GM10847 (cell line): ENCODE measurements around the gene VAV2.

ENCODE experiments used
- POLR2A ChIP-seq: IDR thresholded peaks from 2 replicates; pipeline ENCODE4 v1.6.1; 2011; ENCODE audit not compliant: insufficient read length; ENCODE audit errors: extremely low read depth

The VAV2 gene

DNA sequence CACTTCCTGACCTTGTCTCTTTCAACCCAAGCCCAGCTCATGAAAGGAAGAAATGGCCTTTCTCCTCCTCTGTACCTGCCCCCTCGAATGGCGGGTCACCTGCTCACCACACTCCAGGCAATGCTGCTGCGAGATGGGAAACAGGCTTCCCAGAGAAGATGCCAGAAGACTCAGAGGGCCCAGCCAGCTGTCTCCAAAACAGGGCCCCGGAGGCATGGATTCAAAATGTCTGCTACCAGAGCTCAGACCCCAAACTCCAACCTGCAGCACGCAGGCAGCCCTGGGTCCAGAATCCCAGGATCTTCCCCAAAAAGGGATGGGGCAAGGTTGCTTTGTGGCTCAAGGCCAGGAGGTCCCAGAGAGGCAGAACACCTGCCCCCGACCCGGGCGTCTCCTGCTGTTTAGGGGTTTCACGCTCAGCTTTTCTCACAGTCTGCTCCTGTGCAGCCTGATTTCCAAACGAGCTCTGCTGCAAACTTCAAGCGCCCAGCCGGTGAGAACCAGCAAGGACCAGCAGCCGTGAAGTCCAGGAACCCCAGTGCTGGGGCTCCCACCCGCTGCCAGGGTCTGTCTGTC, 42.5 kb downstream of the VAV2 start:
- no peak for TF ChIP-seq POLR2A

DNA sequence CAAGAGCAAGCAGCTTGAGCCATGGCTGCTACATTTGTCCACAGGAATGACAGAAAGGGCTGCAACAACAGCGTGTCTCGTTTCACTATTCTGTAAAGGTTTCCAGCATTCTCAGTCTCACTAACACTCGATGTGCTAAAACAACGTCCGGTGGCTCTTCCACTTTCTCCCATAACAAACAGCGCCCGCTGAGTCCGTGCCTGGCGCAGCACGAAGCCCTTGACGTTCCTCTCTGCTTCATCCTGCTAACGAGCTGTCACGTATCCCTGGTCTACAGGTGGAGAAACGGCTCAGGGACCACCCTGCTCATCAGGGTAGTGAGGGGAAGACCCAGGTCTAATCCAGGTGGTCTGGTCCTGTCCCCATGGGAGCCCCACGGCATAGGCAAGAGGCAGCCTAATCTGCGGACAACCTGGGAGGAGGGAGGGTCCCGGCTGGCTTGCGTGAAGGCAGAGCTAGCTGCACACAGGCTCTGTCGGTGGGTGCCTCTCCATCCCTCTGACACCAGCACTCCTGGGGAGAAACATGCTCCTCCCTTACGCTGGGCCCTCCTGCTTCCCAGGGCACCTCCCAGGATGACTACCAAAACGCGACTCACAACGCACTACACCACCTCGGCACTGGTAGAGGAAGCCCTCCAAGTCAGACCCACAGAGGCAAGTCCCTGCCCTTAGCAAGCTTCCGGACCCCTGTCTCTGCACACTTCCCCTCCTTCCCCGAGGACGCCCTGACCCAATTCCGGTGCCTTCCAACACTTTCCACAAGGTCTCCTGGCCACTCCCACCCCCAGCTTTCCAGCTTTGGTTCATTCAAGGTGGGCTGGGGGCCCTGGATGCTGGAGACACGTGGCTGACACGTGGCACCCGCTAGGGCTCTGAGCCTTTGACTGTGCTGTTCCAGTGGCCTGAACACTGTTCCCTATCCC, 43.3 kb downstream of the VAV2 start:
- no peak for TF ChIP-seq POLR2A

DNA sequence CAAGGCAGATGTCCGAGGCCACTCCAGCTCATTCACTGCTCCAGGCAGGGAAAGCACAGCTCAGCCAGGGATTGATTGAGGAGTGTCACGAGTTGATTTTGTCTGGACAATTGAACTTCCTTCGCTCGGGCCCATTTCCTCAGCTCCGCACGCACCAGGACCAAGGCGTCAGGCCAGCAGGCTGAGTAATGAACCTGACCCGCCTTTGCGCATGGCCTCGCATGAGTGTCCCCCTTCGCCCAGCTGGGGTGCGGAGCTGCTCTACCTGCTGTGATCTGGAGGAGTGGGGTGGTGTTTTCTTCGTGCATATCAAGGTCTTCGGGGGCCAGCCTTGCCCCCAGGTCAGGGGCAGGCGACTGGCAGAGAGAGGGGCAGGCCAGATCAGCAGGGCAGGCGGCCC, 44.0 kb downstream of the VAV2 start:
- TF ChIP-seq POLR2A, result no peak

DNA sequence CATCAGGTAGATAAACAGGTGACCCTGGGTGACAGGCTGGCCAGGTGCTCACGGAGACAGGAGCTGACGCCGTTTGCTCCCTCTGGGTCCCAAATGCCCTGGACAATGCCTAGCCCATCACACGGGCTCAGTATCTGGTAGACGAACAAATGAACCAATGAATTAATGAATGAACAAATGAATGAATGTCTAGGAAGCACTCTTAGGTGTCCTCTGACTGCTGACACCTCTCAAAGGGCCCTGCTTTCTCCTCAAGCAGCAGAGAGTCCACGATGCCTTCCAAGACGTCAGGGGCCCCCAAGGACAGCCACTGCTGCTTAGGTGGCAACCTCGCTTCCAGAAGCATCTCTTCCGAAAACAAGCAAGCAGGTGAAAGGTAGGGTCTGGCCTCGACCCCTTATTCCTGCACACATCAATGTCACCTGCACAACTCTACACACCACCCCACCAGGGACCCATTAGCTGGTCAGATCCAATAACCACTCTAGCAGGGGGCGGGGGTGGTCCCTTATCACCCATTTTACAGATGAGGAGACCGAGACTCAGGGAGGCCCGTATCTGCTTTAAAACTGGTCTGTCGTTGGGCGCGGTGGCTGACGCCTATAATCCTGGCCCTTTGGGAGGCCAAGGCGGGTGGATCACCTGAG, 45.2 kb downstream of the VAV2 start:
- no peak for TF ChIP-seq POLR2A

DNA sequence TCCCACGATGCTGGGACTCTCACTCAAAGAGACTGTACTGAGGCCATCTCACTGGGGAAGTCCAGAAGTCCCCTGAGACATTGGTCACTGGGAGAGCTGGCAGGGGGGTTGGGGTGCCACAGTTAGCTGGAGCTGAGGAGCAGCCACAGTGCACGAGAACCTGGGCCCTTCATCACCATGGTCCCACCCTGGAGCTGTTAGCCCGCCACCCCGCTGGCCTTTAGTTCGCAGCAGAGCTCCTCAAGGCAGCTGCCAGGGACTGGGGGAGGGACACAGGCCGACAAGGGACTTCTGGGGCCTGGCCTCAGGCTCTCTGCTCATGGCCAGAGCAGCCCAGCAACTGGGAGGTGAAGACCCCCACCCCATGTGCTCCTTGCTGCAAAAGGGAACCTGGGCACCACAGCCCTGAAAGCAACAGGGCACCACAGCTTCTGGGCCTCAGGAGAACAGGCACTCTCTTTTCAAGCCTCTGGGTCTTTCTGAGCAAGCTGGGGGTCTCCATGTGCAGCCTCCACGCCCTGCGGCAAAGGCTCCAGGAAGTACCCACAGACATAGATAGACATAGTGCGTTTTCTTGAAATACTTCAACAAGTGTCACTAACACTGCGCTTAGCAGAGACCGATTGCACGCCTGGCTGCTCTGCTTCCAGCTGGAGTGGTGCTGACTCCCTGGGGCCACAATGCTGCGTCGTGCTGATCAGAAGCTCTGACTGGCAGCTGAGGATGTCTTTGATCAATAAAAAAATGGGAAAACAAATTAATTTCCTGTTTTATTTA, 46.0 kb downstream of the VAV2 start:
- no peak for TF ChIP-seq POLR2A

DNA sequence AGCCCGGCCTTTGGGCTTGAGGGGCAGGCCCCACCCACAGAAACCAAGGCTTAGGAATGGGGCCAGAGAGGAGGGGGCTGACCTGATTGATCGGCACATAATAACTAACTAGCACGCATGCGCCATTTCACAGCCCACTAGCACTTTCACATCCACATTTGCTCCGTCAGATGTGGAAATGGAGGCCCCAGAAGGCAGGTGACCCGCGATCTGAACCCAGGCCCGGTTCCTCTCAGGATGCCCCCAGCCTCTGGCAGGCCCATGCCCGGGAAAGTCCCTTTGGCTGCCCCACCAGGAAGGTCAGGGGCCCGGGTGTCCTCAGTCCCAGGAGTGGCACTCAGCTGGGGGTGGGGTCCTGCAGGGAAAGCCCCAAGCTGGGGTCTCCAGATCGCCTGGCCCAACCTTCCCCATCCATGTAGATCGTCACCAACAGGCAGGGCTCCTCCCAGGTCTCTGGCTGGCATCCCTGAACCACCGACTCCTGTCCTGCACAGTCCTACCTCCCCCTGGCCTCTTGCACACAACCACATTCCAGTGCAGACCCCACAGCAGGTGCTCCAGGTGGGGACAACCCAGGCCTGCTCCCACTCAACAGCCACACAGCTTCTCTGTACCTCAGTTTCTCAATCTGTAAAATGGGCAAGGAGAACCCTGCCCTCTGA, 46.7 kb downstream of the VAV2 start:
- no peak for TF ChIP-seq POLR2A

DNA sequence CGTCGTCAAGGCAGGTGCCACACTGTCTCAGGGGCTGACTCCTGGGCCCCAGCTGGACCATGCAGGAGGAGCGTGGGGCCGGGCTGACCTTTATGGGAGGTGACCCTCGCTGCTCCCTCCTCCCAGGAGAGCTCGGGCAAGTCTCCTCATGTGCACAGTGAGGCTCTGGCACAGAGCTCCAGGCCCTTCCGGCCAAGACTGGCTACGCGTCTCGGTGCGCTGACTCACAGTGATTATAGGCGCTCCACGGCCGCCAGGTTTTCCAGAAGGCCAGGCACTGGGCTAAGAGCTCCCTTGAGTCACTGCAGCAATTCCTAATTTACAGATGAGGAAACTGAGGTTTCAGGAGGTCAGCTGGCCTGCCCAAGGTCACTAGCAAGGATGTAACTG, 47.4 kb downstream of the VAV2 start:
- no peak for TF ChIP-seq POLR2A

DNA sequence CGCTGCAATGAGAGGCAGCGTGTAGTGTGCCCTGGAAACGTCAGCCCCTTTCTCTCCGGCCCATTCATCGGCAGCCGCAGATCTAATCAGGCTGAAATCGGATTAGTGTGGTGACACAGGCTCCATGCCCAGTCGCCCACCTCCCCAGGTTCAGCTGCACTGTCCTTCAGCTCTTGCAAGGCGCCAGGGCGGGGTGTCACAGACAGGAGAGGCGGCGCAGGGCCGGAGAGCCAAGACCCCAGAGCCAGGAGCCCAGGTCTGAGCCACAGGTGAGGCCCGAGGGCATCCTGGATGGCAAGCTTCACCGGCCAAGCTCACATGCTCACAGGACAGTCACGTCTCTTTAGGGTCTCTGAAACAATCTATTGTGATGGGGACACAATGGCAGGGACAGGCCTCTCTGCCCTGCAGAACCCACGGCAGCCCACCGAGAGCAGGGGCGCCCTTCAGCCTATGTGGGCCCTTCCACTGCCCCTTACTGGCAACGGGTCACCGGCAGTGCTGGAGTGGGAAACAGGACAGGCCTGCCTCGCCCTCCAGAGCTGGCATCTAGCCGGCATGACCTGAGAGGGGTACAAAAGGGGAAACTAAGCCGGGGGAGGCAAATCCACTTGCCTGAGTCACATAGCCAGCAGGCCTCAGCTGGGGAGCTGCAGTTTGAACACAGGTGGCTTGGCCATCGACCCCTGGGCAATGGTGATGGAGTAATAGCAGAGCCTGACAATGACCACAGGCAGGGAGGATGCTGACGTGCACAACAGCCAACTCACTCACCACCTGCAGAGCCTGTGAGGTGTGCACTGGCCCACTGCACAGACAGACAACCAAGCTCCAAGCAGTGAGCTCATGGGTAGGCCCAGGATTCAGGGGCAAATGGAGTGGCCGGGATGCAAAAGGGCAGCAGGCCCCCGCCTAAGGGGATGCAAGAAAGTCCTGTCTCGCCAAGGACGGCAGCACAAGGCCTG, 48.1 kb downstream of the VAV2 start:
- TF ChIP-seq POLR2A, result no peak

DNA sequence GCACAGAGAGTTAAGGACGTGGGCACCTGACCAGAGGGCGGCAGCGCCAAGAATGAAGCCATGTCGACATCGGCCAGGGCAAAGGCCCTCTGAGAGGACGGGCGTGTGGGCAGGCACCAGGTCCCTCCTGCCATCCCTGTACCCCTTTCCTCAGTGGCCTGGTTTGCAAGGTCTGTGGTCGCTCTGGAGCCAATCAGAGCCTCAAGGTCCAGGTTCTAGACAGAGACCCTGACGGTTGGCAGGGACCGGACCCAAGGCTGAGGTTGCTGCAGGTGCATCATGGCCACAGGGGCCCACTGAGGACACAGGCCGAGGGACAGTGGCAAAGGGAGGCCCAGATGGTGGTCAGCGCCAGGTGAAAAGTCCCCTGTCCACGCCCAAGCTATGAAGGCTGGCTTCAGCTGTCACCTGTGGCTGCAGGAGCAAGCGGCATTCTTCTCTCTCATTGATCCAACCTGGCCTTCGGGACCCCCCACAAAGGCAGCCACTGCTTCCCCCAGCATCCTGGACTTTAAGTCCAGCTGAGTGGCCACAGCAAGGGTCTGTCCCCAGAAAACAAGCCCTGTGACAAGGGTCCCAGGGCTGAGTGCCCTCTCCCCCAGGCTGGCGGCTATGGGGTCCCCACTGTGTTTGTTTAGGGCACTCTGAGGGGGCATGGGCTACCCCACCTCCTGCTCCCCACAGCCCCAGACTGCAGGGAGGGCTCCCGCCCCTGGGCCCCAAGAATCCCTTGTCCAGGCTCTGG, 48.9 kb downstream of the VAV2 start:
- no peak for TF ChIP-seq POLR2A

DNA sequence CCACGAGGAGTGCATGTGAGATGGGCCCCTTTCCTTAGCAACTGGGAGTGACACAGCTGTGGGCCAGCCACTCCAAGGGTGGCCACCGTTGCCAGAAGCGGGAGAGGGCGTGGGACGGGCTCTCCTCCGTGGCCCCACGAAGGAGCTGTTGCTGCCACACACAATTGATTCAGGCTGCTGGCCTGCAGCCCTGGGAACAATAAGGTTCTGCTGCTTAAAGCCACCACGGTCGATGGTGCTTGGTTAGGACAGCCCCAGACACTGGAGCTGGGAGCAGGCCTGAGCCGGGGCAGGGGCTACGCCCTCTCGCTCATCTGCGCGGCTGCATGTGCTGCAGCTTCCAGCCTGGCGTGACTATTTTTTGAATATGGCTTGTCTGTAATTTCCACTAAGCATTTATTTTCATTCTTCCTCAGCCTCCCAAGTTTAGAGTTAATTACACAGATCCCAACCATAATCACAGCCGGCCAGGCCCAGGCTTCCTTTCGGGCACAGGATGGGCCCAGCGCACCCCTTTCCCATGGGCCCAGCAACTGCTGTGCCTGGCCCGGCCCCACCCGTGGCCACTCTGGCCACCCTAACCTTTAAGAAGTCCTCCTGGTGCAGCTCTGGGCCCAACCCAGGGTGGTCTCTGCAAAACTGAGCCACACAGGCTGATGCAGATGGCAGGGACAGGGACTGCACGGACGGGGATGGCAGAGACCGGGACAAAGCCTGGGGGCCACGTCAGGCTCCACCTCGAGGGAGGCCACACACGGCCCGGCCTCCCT, 49.7 kb downstream of the VAV2 start:
- TF ChIP-seq POLR2A, result no peak

DNA sequence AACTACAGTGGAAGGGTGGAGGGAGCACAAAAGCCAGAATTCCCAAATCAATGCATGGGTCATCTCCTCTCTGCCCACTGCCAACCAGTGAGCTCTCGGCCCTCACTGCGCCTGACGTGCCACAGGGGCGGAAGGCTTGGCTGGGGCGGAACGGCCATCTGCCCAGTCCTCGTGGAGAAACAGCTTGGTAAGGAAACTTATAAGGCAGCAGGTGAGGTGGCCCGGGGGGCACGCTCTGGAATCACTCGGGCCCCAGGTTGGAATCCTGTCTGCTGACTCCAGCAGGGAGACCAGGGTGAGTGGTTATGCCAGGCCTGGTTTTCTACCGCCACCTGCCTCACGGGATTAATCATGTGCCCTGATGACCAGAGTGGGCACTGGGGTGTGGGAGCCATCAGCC, 52.3 kb downstream of the VAV2 start:
- no peak for TF ChIP-seq POLR2A

DNA sequence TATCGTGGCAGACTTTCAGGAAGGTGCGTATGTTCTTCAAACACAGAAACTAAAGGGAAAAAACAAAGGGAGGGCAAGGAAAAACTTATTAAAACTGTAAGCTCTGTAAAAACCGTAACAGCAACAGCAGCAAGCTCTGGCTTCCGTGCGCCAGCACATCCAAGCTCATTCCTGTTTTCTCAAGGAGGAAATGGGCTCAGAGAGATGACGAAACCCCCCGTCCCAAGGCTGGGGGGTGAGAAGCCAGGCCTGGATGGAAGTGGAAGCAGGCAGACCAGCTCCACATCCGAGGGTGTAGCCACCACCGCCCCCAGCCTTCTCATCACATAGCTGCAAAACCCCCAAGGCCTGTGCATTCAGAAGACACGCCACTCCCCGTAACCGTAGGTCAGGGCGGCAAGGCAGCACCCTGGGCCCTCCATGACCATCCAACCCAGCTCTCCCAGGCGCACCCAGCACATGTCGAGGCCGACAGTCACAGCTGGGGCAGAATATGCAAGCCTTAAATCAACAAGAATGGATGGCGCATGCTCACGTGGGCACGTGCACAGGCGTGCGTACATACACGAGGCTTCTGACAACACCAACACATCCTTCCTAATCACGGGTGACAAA, 52.8 kb downstream of the VAV2 start:
- no peak for TF ChIP-seq POLR2A

DNA sequence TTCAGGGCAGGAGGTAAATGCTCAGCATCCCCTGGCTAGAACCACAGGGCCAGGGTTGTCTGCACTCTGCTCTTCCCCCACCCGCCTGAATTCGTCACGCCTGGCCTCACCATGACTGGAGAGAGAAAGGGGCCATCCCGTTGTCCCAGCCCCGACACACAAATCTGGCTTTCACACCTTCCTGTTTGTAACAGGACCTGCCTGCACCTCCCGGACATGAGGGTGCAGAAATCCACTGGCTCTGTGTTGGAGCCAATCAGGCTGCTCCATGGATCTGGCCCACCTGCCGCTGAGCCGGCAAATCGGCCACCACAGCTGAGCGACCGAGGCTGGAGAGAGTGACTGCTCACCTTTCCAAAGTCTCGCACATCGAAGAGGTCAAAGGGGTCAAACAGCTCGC, 53.4 kb downstream of the VAV2 start:
- TF ChIP-seq POLR2A, result no peak
